Loucy (cell line): ENCODE data around the gene H2BK1.

ENCODE experiments used
- H2AFZ ChIP-seq: fragments of 200-600 bp; sonication (generic); 2 replicates; pipeline ENCODE4 v1.6.0; 2016; ENCODE audit warnings: antibody characterized with exemption, mild to moderate bottlenecking, low read length, moderate library complexity
- H3F3A ChIP-seq: fragments of 200-600 bp; 2 replicates; pipeline ENCODE4 v1.6.0; 2016; ENCODE audit warnings: antibody characterized with exemption, low read depth, mild to moderate bottlenecking
- H3K27me3 ChIP-seq: fragments of 200-600 bp; sonication (generic); 2 replicates; pipeline ENCODE4 v1.6.1; 2014; ENCODE audit warnings: low read length, mild to moderate bottlenecking; ENCODE audit not compliant: insufficient read depth, poor library complexity, severe bottlenecking
- H3K36me3 ChIP-seq: fragments of 200-600 bp; sonication (generic); 2 replicates; pipeline ENCODE4 v1.6.1; 2016; ENCODE audit warnings: low read length; ENCODE audit not compliant: insufficient read depth
- H3K4me1 ChIP-seq: fragments of 200-600 bp; sonication (generic); 2 replicates; pipeline ENCODE4 v1.5.1; 2014; ENCODE audit warnings: low read length, mild to moderate bottlenecking; ENCODE audit not compliant: insufficient read depth, poor library complexity, severe bottlenecking
- H3K4me2 ChIP-seq: fragments of 200-600 bp; sonication (generic); 2 replicates; pipeline ENCODE4 v1.6.0; 2014; ENCODE audit warnings: antibody characterized with exemption, low read length, low read depth, mild to moderate bottlenecking; ENCODE audit not compliant: poor library complexity, severe bottlenecking
- H3K4me3 ChIP-seq: fragments of 200-600 bp; sonication (generic); 2 replicates; pipeline ENCODE4 v1.5.1; 2014; ENCODE audit warnings: low read length, mild to moderate bottlenecking, mixed read lengths; ENCODE audit not compliant: poor library complexity, severe bottlenecking
- H3K79me2 ChIP-seq: fragments of 200-600 bp; sonication (generic); 2 replicates; pipeline ENCODE4 v1.6.1; 2014; ENCODE audit warnings: low read length; ENCODE audit not compliant: insufficient read depth
- H3K9ac ChIP-seq: fragments of 200-600 bp; sonication (generic); 2 replicates; pipeline ENCODE4 v1.6.0; 2014; ENCODE audit warnings: mild to moderate bottlenecking, low read depth, low read length, moderate library complexity; ENCODE audit not compliant: poor library complexity, severe bottlenecking
- H3K9me2 ChIP-seq: fragments of 200-600 bp; sonication (generic); replicated peaks from 2 replicates; pipeline ENCODE4 v1.6.1; 2016; ENCODE audit warnings: low read depth, low read length, mixed read lengths
- H3K9me3 ChIP-seq: fragments of 200-600 bp; sonication (generic); 2 replicates; pipeline ENCODE4 v1.6.1; 2014; ENCODE audit warnings: mild to moderate bottlenecking, antibody characterized with exemption, low read length, low read depth; ENCODE audit not compliant: insufficient read depth
- H4K20me1 ChIP-seq: fragments of 200-600 bp; sonication (generic); 2 replicates; pipeline ENCODE4 v1.6.0; 2014; ENCODE audit warnings: antibody characterized with exemption, low read length, mild to moderate bottlenecking; ENCODE audit not compliant: insufficient read depth, poor library complexity, severe bottlenecking
- CTCF ChIP-seq: fragments of 200-600 bp; sonication (generic); conservative IDR thresholded peaks from 2 replicates; pipeline ENCODE4 v1.5.1; 2014; ENCODE audit warnings: mild to moderate bottlenecking, antibody characterized with exemption, low read length
- EZH2phosphoT487 ChIP-seq: fragments of 200-600 bp; IDR thresholded peaks from 2 replicates; pipeline ENCODE4 v1.6.1; 2018; ENCODE audit warnings: antibody characterized with exemption, mild to moderate bottlenecking, moderate library complexity, borderline replicate concordance

Gene H2BK1

GRCh38 chr7:151206914-151207313 is 3.4 kb downstream of the H2BK1 start:
- TF ChIP-seq CTCF = no peak
- TF ChIP-seq EZH2phosphoT487 = no peak
- no peaks in the 10 kb centered on the region for H4K20me1 ChIP-seq
- no peaks in the 10 kb centered on the region for H3K9me3 ChIP-seq
- H3F3A ChIP-seq = 0 out of 2 replicates have a peak, but pooled peaks cover 7% of the 10 kb centered on the region
- H3K36me3 ChIP-seq = no peaks in the 10 kb centered on the region
- no peaks in the 10 kb centered on the region for H3K9me2 ChIP-seq
- H3K4me2 ChIP-seq = peak overlapping the region; percentile 83
- H3K4me1 ChIP-seq = peaks cover 44% of the 10 kb centered on the region
- 0 out of 2 replicates have a peak overlapping the region, but pooled peaks have one; percentile 1 for H2AFZ ChIP-seq
- peak overlapping the region; percentile 57 for H3K9ac ChIP-seq
- H3K4me3 ChIP-seq = peak overlapping the region; percentile 55
- H3K27me3 ChIP-seq = no peaks in the 10 kb centered on the region
- H3K79me2 ChIP-seq = no peaks in the 10 kb centered on the region

- H3K4me3 ChIP-seq = no peak overlapping the region
- peak overlapping the region; percentile 57 for H3K9ac ChIP-seq
- H3F3A ChIP-seq = 0 out of 2 replicates have a peak, but pooled peaks cover 7% of the 10 kb centered on the region
- H3K4me1 ChIP-seq = peaks cover 44% of the 10 kb centered on the region
- H3K79me2 ChIP-seq = no peaks in the 10 kb centered on the region
- TF ChIP-seq EZH2phosphoT487 (no peak), CTCF (no peak)
- no peaks in the 10 kb centered on the region for H3K36me3 ChIP-seq
- no peaks in the 10 kb centered on the region for H3K9me2 ChIP-seq
- H3K27me3 ChIP-seq = no peaks in the 10 kb centered on the region
- no peaks in the 10 kb centered on the region for H4K20me1 ChIP-seq
- no peak overlapping the region for H2AFZ ChIP-seq
- no peaks in the 10 kb centered on the region for H3K9me3 ChIP-seq
- no peak overlapping the region for H3K4me2 ChIP-seq
These were observed 4.6 kb downstream of the H2BK1 start for GRCh38 chr7:151205730-151206129.

- Histone ChIP-seq H3K27me3 (no peaks in the 10 kb centered on the region), H2AFZ (no peak overlapping the region), H3K4me1 (peaks cover 40% of the 10 kb centered on the region), H3K4me2 (no peak overlapping the region), H3K79me2 (no peaks in the 10 kb centered on the region), H3K9ac (no peak overlapping the region), H3K4me3 (no peak overlapping the region), H3K9me3 (no peaks in the 10 kb centered on the region), H3K9me2 (no peaks in the 10 kb centered on the region), H3K36me3 (no peaks in the 10 kb centered on the region), H3F3A (0 out of 2 replicates have a peak, but pooled peaks cover 7% of the 10 kb centered on the region), H4K20me1 (no peaks in the 10 kb centered on the region)
- TF ChIP-seq CTCF (no peak), EZH2phosphoT487 (no peak)
These were observed 5.8 kb downstream of the H2BK1 start for GRCh38 chr7:151204383-151205032.
